OCI-LY1 (cell line): ENCODE results near the gene ATAT1.
A peak's percentile ranks its signal among the peaks of the same experiment; 100 is the strongest.

ENCODE experiments used
- H2AFZ ChIP-seq: fragments of 200-600 bp; sonication (generic), shearing (Covaris generic); 2 replicates; pipeline ENCODE4 v1.6.0; 2014; ENCODE audit warnings: antibody characterized with exemption, mild to moderate bottlenecking, low read length
- H3F3A ChIP-seq: fragments of 200-600 bp; sonication (generic), shearing (Covaris generic); 2 replicates; pipeline ENCODE4 v1.6.0; 2014; ENCODE audit warnings: mild to moderate bottlenecking, antibody characterized with exemption, low read length, moderate library complexity; ENCODE audit not compliant: insufficient read depth
- H3K27ac ChIP-seq: fragments of 200-600 bp; sonication (generic); 2 replicates; pipeline ENCODE4 v1.5.1; 2014; ENCODE audit warnings: low read length, mixed run types, mild to moderate bottlenecking, low read depth; ENCODE audit not compliant: poor library complexity, severe bottlenecking
- H3K27me3 ChIP-seq: fragments of 200-600 bp; sonication (generic); 2 replicates; pipeline ENCODE4 v1.6.0; 2014; ENCODE audit warnings: antibody characterized with exemption, mild to moderate bottlenecking, low read length, moderate library complexity; ENCODE audit not compliant: insufficient read depth
- H3K36me3 ChIP-seq: fragments of 200-600 bp; sonication (generic); 2 replicates; pipeline ENCODE4 v1.6.1; 2014; ENCODE audit warnings: mild to moderate bottlenecking, antibody characterized with exemption, low read length, moderate library complexity, mixed read lengths; ENCODE audit not compliant: insufficient read depth
- H3K4me1 ChIP-seq: fragments of 200-600 bp; sonication (generic); 2 replicates; pipeline ENCODE4 v1.5.1; 2014; ENCODE audit warnings: mild to moderate bottlenecking, low read length, moderate library complexity; ENCODE audit not compliant: insufficient read depth, severe bottlenecking
- H3K4me2 ChIP-seq: fragments of 200-600 bp; sonication (generic), shearing (Covaris generic); 2 replicates; pipeline ENCODE4 v1.6.1; 2014; ENCODE audit warnings: low read length
- H3K4me3 ChIP-seq: fragments of 200-600 bp; sonication (generic); 2 replicates; pipeline ENCODE4 v1.5.1; 2014; ENCODE audit warnings: low read length, low read depth, mild to moderate bottlenecking, mixed read lengths; ENCODE audit not compliant: poor library complexity, severe bottlenecking
- H3K79me2 ChIP-seq: fragments of 200-600 bp; shearing (Covaris generic); 2 replicates; pipeline ENCODE4 v1.6.1; 2016; ENCODE audit warnings: mixed run types, low read length, mixed read lengths; ENCODE audit not compliant: insufficient read depth
- H3K9ac ChIP-seq: fragments of 200-600 bp; sonication (generic), shearing (Covaris generic); 2 replicates; pipeline ENCODE4 v1.6.1; 2014; ENCODE audit warnings: mild to moderate bottlenecking, low read length, mixed read lengths
- H3K9me2 ChIP-seq: fragments of 200-600 bp; sonication (generic), shearing (Covaris generic); 2 replicates; pipeline ENCODE4 v1.6.1; 2014; ENCODE audit warnings: low read depth, mild to moderate bottlenecking, low read length, mixed read lengths
- H3K9me3 ChIP-seq: fragments of 200-600 bp; shearing (Covaris generic); 2 replicates; pipeline ENCODE4 v1.6.1; 2014; ENCODE audit warnings: low read length, mixed read lengths
- H4K20me1 ChIP-seq: fragments of 200-600 bp; sonication (generic), shearing (Covaris generic); 2 replicates; pipeline ENCODE4 v1.6.0; 2016; ENCODE audit warnings: mild to moderate bottlenecking, low read length; ENCODE audit not compliant: insufficient read depth
- EZH2 ChIP-seq: fragments of 200-600 bp; sonication (generic), shearing (Covaris generic); IDR thresholded peaks from 2 replicates; pipeline ENCODE4 v1.8.0; 2017; ENCODE audit warnings: borderline replicate concordance, mixed run types, mild to moderate bottlenecking, antibody characterized with exemption, low read length, moderate library complexity, mixed read lengths
- TF ChIP-seq, protein P1 (sequence below): fragments of 200-600 bp; sonication (generic), shearing (Covaris generic); IDR thresholded peaks from 2 replicates; pipeline ENCODE4 v1.5.1; 2017; ENCODE audit warnings: mild to moderate bottlenecking, antibody characterized with exemption, low read length, moderate library complexity, mixed read lengths

The ATAT1 gene

DNA sequence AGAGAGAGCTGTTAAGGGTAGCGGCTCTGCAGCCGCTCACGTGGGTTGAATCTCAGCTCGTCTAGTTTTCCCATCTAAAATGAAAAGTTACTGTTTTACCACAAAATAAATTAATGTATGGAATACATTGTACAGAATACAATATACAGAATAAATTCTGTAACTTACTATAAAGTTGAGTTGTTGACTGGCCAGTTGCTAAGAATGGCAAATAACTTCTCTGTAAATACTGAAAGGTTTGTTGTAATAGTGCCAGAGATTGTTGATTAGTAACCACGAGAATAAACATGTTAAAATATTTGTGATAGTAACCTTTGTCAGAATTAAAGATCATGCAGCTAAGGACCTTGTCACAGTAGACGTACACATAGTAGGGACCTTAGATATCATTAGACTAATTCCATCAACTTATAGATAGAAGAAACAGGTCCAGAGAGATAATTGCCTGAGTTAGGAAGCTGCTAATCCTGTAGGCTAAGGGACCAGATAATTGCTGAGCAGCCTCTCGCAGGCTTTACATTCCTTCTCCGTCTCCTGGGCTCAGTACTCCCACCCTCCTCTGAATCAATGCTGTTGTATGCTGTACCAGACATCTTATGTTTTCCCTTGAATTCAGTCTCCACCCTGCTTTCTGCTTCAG is 64.7 kb downstream of the ATAT1 start:
- Histone ChIP-seq H3K27me3 (no peaks in the 10 kb centered on the region), H3F3A (peaks cover 14% of the 10 kb centered on the region), H3K27ac (no peak overlapping the region), H3K36me3 (no peaks in the 10 kb centered on the region), H3K4me3 (peak overlapping the region; percentile 64), H3K9me3 (no peaks in the 10 kb centered on the region), H3K79me2 (no peaks in the 10 kb centered on the region), H3K4me1 (peaks cover 49% of the 10 kb centered on the region), H3K9ac (peak overlapping the region; percentile 62), H3K9me2 (no peaks in the 10 kb centered on the region), H4K20me1 (no peaks in the 10 kb centered on the region), H2AFZ (no peak overlapping the region), H3K4me2 (peak overlapping the region; percentile 75)
- TF ChIP-seq, protein P1, sequence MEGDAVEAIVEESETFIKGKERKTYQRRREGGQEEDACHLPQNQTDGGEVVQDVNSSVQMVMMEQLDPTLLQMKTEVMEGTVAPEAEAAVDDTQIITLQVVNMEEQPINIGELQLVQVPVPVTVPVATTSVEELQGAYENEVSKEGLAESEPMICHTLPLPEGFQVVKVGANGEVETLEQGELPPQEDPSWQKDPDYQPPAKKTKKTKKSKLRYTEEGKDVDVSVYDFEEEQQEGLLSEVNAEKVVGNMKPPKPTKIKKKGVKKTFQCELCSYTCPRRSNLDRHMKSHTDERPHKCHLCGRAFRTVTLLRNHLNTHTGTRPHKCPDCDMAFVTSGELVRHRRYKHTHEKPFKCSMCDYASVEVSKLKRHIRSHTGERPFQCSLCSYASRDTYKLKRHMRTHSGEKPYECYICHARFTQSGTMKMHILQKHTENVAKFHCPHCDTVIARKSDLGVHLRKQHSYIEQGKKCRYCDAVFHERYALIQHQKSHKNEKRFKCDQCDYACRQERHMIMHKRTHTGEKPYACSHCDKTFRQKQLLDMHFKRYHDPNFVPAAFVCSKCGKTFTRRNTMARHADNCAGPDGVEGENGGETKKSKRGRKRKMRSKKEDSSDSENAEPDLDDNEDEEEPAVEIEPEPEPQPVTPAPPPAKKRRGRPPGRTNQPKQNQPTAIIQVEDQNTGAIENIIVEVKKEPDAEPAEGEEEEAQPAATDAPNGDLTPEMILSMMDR, result no peak
- TF ChIP-seq EZH2, result no peak
